GM10266 (cell line): Measurements from ENCODE around the gene ARHGEF7.

Source experiments
- DNase-seq: peaks from one replicate; pipeline ENCODE4 v3.0.0; 2012; ENCODE audit errors: extremely low spot score
- CTCF ChIP-seq: IDR thresholded peaks from 2 replicates; pipeline ENCODE4 v1.5.1; 2012; ENCODE audit warnings: mild to moderate bottlenecking, low read depth; ENCODE audit not compliant: control insufficient read depth, insufficient read depth; ENCODE audit errors: missing control alignments

Gene ARHGEF7

DNA sequence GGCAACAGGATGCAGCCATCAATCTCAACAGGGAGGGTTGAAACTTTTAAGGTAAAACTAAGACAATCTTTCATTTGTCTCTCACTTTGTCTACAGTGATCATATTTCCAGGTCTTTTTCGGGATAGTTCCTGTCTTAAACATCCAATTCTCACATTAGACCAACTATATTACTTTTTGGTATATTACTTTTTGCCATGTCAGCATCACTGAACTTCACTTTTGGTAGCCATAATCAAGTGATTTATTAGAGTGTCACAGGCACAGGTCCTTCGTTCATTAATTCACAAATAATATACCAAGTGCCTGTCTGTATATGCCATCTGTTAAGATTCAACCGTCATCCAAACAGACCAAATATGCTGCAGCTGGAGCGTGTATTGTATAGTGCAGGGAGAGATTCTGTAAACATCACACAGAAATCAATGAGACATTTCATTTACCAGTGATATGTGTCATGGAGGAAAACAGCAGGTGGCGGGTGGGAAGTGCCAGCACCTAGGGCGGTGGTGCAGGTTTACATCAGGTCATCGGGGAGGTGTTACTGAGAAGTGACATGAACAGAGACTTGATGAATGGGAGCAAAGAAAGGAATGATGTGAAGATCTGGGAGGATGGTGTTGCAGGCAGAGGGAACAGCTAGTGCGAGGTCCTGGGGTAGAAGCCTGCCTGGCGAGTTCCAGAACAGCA is 24.9 kb downstream of the ARHGEF7 start:
- TF ChIP-seq CTCF: no peak
- DNase-seq: no peak

- no peak for TF ChIP-seq CTCF
- no peak for DNase-seq
Observed at GRCh38 chr13:111140562-111141105, 25.5 kb downstream of the ARHGEF7 start.

GRCh38 chr13:111142472-111142871 is 27.4 kb downstream of the ARHGEF7 start:
- DNase-seq: no peak
- TF ChIP-seq CTCF: no peak

GRCh38 chr13:111143865-111144540 is 28.9 kb downstream of the ARHGEF7 start:
- no peak for DNase-seq
- no peak for TF ChIP-seq CTCF

DNA sequence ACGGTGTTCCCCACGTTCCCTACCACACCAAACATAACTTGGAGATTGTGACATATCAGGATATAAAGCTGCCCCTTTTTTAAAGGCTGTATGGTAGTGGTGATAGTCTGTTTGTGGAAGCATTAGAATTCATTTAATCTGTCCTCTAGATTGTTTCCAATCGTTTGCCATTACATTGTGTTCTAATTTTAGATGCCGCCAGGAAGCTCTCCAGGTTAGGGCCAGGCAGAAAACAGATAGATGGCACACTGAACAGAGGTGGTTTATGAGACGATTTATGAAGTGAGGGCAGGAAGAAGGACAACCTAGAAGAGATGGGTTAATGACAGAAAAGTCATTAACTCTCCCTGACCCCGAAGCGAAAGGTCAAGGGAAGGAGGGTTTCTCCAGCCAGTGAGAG is 30.0 kb downstream of the ARHGEF7 start:
- no peak for DNase-seq
- no peak for TF ChIP-seq CTCF

- no peak for TF ChIP-seq CTCF
- DNase-seq: no peak
Observed at GRCh38 chr13:111145506-111145905, 30.4 kb downstream of the ARHGEF7 start.

- DNase-seq: no peak
- no peak for TF ChIP-seq CTCF
Observed at GRCh38 chr13:111152844-111153243, 37.7 kb downstream of the ARHGEF7 start.
